ENCODE results near the gene AK3.

- no peak for TF ChIP-seq EZH2phosphoT487 (conservative IDR thresholded peaks at IDR 0.05; ENCODE audit: low read length)
- TF ChIP-seq, protein P1, sequence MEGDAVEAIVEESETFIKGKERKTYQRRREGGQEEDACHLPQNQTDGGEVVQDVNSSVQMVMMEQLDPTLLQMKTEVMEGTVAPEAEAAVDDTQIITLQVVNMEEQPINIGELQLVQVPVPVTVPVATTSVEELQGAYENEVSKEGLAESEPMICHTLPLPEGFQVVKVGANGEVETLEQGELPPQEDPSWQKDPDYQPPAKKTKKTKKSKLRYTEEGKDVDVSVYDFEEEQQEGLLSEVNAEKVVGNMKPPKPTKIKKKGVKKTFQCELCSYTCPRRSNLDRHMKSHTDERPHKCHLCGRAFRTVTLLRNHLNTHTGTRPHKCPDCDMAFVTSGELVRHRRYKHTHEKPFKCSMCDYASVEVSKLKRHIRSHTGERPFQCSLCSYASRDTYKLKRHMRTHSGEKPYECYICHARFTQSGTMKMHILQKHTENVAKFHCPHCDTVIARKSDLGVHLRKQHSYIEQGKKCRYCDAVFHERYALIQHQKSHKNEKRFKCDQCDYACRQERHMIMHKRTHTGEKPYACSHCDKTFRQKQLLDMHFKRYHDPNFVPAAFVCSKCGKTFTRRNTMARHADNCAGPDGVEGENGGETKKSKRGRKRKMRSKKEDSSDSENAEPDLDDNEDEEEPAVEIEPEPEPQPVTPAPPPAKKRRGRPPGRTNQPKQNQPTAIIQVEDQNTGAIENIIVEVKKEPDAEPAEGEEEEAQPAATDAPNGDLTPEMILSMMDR (IDR thresholded peaks at IDR 0.05; ENCODE audit: insufficient read depth, low read length, poor library complexity, severe bottlenecking), result no peak
These were observed 7.6 kb upstream of the AK3 start for GRCh38 chr9:4748612-4749011.
